GM21526 (cell line): ENCODE measurements around the gene ALG6.

Source experiments
- ATAC-seq: cut with Tn5 transposase; IDR thresholded peaks from one replicate; pipeline ENCODE4 v1.9.1; 2021; ENCODE audit warnings: moderate library complexity; ENCODE audit not compliant: unreplicated experiment, low FRiP score

ALG6 gene

GRCh38 chr1:63367215-63368103, at the start of gene ALG6:
TSS of gene ALG6 (plus strand) at chr1:63367627. CDS start at chr1:63370978, 3,351 bp downstream.
- peak; percentile 91 for ATAC-seq

GRCh38 chr1:63317817-63318152, 49.6 kb upstream of the ALG6 start:
- ATAC-seq = no peak

GRCh38 chr1:63318201-63318979, 49.0 kb upstream of the ALG6 start:
- no peak for ATAC-seq

- no peak for ATAC-seq
These were observed 48.1 kb upstream of the ALG6 start for GRCh38 chr1:63319046-63320021.

GRCh38 chr1:63320022-63320721, 47.3 kb upstream of the ALG6 start:
- ATAC-seq = no peak

- no peak for ATAC-seq
These were observed 46.2 kb upstream of the ALG6 start for GRCh38 chr1:63321066-63321784.

GRCh38 chr1:63321785-63322113, 45.7 kb upstream of the ALG6 start:
- no peak for ATAC-seq

- peak; percentile 47 for ATAC-seq
These were observed 45.1 kb upstream of the ALG6 start, which contains the start of gene FOXD3 for GRCh38 chr1:63322114-63322943. TSS of gene FOXD3 (plus strand) at chr1:63322567. CDS start at chr1:63323059, 492 bp downstream.

GRCh38 chr1:63322944-63323864, 44.2 kb upstream of the ALG6 start:
- ATAC-seq = no peak

GRCh38 chr1:63323865-63324778, 43.3 kb upstream of the ALG6 start:
- no peak for ATAC-seq

- ATAC-seq = no peak
These were observed 42.7 kb upstream of the ALG6 start for GRCh38 chr1:63324779-63325119.

GRCh38 chr1:63325279-63325985, 42.0 kb upstream of the ALG6 start:
- ATAC-seq = no peak

- ATAC-seq = no peak
These were observed 41.3 kb upstream of the ALG6 start for GRCh38 chr1:63326106-63326472.

GRCh38 chr1:63326473-63327380, 40.7 kb upstream of the ALG6 start:
- ATAC-seq = no peak
